GM21529 (cell line): ENCODE results near the gene LEMD3.
A peak's percentile ranks its signal among the peaks of the same experiment; 100 is the strongest.

Experiments used
- ATAC-seq: cut with Tn5 transposase; IDR thresholded peaks from one replicate; pipeline ENCODE4 v1.9.1; 2021; ENCODE audit not compliant: unreplicated experiment

LEMD3 gene

DNA sequence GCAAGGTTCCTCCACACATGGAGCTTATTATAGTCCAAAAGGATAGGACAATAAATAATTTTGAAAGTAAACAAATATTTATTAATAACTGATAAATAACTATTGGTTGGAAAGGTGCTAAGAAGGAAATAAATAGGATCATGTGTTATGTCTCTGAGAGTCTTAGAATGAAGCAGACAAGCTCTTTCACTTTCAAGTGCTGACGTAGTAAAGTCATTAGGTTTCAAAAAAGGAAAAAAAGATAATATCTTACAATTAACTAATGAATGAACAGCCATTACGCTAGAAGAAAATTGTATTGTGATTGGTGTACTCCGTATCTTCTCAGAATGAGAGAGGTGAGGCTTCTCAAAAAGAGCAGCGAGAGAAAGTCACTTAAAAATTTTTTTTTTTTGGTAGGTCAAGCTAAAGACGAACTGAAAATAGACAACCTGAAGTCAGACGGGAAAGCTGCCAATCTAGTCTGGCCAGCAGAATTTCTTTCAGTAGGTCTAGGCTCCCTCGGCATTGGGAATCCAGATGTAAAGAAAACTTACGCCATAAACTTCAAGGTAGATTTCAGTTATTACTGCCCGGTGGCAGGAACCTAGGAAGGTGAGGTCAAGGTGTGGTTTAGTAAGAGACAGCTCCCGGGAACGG, 583 bp upstream of the LEMD3 start:
- ATAC-seq: no peak

DNA sequence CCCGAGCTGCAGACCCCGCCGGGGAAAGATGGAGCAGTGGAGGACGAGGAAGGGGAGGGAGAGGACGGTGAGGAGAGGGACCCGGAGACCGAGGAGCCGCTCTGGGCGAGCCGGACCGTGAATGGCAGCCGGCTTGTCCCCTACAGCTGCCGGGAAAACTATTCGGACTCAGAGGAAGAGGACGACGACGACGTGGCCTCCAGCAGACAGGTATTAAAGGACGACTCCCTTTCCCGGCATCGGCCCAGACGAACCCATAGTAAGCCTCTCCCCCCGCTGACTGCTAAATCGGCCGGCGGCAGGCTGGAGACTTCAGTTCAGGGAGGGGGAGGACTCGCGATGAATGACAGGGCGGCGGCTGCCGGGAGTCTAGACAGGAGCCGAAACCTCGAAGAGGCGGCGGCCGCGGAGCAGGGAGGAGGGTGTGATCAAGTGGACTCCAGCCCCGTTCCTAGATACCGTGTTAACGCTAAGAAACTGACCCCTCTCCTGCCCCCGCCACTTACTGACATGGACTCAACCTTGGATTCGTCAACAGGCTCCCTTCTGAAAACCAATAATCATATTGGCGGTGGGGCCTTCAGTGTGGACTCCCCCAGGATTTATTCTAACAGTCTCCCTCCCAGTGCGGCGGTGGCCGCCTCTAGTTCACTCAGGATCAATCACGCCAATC, 962 bp downstream of the LEMD3 start:
- ATAC-seq: peak; percentile 51

DNA sequence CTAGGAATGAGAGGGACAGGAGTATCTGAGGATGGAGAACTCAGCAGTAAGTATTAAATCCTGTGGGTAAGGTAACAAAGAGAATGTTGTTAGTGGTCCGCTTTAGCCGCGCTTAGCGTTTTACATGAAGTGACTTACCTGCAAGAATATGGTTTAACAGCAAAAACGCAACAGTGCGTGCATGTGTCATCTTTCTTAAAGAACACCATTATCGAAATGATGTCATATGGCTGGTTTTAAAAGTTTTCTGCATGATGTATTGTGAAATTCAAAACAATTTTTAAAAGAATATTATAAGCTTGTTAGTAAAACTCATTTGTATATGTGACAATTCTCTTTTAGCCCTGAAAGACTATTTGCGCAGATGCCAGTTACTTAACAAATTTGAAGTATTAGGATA, 1.7 kb downstream of the LEMD3 start:
- ATAC-seq: no peak

DNA sequence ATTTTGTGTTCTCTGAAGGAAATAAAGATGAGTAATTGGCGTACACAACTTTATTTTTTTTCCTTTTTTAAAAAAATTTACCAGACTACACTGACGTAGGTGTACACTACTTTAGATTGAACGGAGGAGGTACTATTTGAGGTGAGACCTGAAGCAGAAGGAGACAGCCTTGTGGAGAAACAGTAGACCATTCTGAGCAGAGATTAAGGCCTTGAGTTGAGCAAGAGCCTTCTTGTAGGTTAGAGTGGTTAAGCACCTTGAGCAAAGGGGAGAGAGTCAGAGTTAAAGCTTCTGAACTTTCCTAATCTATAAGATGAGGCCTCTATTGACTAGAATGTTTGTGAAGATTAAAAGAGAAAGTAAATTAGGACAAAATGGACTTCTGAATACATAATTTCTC, 2.5 kb downstream of the LEMD3 start:
- no peak for ATAC-seq

DNA sequence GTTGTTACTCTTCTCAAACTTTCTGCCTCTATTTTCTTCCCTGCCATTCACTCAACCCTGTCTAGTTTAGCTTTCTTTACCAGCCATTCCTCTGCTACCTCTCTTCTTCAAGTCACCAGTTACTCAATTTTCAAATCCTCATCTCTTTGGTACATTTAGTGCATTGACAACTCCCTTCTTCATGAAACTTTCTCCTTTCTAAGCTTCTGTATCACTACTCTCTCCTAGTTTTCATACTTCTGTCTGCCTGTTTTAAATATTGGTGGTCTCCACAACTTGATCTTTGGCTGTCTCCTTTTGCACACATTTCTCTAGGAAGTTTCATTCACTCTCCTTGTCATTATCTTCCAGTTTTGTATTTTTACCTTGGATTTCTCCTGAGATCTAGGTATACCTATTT, 6.0 kb downstream of the LEMD3 start:
- ATAC-seq: no peak

DNA sequence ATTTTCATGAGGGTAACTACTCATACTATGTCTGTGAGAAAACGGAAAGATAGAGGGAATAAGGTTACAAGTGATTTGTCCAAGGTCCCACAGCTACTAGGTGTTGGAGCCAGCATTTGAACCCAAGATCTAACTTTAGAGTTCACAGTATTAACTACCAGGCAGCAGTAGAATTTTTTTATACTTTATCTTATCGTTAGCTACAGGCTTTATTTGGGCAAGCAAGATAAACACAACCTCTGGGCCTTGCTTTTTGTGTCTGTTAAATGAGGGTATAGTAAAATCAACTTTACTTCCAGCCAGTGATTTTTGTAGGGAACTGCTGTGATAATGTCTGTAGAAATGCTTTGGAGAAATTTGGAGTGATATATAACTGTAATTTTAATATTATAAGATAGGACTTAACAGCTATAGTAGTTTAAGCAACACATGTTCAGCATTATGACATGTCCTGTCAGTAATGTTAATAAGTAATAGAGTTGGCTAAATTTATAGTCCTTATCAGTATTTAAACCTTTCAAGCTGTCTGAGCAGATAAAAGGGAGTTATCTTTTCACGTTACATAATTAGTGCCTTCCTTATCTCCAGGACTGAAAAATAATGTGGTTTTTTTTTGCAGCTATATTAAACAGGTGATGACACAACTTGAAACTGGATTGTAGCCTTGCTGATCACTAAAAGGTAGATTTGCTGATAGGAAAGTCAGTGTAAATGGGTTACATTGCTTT, 12.8 kb downstream of the LEMD3 start:
- no peak for ATAC-seq

DNA sequence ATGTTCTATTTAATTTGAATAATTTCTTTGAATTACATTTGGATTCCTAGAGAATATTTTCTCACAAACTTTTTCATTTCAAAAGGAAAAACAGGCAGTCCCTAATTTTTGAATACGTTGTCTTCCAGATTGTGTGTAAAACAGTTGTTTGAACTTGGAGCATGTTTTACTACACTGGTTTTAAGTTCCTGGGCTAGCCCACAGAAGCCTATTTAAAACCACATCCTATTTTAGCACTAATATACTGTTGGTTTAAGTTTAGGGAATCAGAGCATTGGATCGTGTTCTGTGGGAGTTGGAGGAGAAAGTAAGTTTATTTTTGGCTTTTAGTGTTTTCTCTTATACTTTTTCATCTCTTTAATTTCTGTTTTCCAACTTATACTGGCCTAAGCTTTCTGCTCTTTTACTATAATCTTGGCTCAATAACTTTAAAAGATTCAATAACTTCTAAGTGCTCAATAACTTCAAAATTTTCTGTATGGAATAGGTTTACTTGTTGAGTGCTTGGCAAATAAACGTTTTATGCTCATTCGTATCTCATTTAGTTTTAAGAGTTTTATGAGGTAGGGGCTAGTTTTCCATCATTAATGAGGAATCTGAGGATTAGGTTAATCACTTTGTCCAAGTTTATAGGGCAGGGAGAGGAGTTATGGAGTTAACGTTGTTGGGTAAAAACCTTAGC, 14.9 kb downstream of the LEMD3 start:
- ATAC-seq: no peak

DNA sequence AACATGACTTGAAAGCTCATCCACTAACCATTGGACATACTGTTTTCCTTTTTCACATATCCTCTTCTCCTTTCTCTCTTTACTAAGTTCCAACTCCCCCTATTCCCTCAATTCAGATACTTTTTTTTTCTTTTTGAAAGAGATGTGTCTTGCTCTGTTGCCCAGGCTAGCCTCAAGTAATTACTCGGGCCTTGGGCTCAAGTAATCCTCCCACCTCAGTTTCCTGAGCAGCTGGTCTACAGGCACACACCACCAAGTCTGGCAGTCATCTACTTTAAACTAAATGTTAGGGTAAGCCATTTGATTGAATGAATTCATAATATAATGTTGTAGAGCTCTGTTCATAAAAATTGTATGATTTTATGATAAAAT, 15.5 kb downstream of the LEMD3 start:
- ATAC-seq: no peak

DNA sequence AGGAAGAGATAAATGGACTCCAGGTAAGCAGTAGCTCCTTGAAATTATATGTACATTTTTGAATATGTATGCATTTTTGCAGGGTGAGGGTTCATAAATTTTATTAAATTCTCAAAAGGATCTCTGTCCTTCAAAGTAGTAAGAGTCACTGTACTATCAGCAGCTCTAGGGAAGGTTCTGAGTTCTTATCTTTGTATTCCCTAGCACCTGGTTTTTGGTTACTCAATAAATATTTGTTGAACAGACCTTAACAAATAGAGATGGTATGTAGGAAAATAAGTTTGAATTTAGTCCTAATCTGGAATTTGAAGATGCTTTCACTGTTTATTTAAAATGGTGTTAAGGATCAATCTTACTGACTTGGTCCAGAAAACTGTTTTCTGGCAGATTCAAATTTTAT, 18.3 kb downstream of the LEMD3 start:
- ATAC-seq: no peak

DNA sequence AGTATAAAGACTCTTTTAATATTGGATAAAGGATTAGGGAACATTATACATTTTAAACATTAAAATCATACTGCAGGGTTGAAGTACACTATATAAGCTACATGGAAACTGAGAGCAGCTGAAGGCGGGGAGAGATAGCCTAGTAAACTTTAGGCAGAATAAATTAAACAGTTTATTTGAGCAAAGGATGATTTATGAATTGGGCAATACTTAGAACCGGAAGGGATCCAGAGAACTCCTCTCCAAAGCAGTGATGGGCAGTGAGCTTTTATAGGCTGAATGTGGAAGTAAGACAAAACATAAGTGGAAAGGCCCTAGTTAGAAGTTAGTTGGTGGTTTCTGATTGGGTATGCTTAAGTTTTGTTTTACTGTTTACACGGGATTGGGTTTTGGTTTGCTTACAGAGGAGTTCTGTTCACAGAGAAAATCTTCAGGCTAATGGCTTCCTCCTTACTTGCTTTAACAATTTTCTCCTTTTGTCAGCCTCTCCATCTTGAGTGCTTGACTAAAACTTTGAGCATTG, 18.9 kb downstream of the LEMD3 start:
- peak; percentile 59 for ATAC-seq

DNA sequence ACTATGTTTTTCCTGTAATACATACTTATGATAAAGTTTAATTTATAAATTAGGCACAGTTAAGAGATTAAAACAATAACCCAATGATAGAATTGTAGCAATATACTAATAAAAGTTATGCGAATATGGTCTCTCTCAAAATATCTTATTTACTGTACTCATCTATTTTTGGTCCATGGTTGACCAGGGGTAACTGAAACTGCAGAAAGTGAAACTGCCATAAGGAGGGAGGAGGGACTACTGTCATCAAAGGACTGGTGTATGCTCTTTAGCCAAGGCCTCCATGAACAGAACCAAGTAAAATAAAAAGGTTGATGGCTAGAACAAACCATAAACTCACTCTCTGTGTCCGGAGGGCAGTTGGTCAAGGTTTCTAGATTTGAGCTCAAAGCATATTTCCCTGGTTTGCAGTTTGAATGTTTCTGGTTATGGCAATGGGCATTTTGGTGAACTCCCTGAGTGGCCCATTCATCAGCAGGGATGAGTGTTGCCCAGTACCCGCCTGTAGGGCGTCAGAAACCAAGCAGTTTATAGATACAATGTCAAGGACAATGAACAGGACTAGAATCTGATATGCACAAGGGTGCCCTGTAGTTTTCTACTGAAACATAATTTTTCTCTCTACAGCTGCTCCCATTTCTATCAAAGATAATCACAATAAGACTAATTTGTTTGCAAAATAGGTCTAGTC, 19.8 kb downstream of the LEMD3 start:
- peak; percentile 93 for ATAC-seq

DNA sequence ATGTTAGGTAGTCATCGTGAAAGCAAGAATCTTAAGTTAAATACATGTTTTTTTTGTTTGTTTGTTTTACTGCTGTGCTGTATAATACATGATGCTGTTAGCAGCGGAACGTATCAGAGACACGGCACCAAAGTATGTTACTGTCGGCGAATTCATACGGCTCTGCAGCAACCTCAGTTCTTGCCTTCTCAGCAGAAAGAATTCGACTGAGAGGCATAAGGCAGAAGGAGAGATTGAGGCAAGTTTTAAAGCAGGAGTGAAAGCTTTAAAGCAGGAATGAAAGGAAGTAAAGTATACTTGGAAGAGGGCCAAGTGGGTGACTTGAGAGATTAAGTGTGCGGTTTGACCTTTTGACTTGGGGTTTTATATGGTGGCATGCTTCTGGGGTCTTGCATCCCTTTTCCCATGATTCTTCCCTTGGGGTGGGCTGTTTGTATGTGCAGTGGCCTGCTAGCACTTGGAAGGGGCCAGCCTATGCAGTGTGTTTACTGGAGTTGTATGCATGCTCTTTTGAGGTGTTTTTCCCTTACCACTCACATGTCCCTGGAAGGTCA, 23.7 kb downstream of the LEMD3 start:
- ATAC-seq: no peak

DNA sequence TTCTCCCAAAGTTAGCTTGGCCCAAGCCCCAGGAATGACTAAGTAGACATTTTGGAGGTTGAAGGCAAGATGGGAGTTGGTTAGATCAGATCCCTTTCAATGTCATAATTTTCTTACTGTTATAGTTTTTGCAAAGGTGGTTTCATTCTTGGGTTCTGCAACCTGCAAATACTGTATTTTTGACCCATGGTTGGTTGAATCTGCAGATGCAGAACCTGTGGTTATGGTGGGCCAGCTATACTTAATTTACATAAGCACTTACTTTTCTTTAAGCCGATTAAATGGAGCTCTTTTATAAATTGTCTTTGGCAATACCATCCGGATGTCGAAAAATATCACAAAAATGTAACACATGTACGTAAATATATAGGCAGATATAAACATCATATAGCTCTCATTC, 25.6 kb downstream of the LEMD3 start:
- ATAC-seq: no peak

DNA sequence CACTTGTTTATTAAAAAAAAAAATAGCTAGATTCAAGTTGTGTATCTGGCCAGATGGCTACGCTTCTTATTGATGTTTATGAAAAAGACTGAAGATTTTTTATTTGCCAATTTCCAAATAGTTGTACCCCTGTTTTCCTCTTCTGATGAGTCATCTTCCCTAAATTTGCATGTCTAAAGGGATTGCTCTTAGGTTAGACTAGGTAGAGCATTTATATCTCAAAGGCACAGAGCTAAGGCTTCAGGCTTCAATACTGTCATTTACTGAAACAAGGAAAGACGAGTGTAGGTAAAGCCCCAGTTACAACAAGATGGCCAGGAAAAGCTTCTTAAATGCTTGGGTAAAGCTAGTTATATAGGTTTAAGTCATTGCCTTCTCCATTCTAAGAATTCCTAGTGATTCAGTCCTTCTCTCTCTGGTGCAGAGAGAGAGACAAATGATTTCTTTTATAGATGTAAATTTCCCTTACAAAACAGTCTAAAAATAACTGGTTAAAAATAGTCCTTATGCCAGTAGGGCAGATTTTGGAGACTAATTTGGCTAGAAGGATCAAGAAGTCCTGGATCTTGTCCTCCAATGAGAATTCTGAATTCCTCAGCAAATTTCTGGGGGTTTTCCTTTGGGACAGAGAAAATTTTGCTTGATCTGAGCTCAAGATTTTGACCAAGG, 26.1 kb downstream of the LEMD3 start:
- ATAC-seq: no peak

DNA sequence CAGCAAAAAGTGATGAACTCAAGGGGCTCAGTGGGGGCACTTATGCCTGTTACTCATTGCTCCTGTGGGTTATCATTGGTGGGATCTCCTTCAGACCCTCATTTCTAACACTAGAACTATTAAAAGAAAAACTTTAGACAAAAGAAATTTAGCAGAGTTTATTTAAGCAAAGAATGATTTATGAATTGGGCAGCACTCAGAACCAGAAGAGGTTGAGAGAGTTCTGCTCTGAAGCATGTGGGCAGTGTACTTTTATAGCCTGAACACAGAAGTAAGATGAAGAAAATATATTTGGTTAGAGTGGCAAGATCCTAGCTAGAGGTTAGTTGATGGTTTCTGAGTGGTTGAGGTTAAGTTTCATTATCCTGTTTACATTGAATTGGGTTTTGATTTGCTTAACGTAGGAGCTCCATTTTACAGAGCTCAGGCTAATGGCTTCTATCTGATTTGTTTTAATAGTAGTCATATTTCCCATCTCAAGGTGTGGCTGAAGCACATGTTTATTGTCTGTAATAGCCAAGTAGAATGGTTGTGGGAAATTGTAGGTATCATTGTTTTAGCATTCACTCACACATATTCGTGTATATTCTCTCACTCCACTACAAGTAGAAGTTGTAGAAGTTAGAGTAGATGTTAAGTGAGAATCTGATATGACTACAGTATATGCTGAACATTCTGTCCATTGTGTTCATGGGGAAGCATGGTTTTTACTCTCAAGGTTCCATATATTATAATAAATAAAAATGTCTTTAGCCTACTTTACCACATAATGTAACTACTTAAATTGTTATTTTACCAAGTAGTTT, 27.6 kb downstream of the LEMD3 start:
- ATAC-seq: no peak

DNA sequence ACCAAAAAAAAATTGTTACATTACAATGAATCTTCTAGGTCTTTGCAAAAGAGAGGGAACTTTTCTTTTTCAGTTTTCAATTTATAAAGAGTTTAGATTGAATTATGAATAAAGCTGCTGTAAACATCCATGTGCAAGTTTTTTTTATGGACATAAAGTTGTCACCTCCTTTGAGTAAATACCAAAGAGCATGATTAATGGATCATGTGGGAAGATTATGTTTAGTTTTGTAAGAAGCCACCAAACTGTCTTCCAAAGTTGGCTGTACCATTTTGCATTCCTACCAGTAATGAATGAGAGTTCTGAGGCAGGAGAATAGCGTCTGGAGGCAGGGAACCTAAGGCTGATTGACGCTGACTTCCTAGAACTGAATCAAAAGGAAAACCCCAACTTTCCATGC, 30.2 kb downstream of the LEMD3 start:
- ATAC-seq: no peak

DNA sequence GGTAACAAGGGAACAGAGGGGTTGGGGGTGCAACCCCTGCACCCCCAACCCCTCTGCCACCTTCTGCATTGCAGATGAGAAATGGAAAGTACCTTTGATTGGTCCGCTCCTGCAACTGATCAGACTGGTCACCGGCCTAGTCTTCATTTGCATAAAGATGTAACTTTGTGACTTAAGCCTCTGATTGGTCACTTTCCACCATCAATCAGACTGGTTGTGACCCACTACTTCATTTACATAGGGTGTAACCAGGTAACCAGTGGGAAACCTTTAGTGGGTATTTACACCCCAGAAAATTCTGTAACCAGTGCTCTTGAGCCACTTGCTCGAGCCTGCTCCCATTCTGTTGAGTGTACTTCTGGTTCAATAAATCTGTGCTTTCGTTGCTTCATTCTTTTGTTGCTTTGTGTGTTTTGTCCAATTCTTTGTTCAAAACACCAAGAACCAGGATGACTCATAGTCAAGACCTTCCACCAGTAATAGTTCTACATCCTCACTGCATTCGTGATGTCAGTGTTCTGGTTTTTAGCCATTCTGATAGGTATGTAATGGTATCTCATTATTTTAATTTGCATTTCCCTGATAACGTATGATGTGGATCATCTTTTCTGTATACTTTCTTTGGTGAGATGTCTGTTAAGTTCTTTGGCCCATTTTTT, 30.8 kb downstream of the LEMD3 start:
- ATAC-seq: no peak

DNA sequence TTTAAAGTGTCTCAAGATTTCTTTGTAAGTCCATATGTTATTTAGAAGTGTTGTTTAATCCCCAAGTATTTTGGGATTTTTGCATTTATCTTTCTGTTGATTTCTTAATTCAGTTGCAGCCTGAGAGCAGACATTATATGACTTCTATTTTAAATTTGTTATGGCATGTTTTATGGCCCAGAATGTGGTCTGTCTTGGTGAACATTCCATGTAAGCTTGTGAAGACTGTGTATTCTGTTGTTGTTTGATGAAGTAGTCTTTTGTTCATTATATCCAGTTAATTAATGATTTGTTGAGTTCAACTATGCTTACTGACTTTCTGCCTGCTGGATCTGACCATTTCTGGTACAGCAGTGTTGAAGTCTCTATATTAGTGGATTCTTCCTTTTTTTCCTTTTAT, 34.0 kb downstream of the LEMD3 start:
- ATAC-seq: no peak
